Nephron (organoid): Measurements from ENCODE around the gene MLLT1.

Experiments
- H3K27ac Mint-ChIP-seq, 3 experiments: 2 replicates each; pipeline ENCODE4 v1.8.0; 2020; ENCODE audit warnings: mixed read lengths in 3 of 3, mild to moderate bottlenecking in 2 of 3, moderate library complexity in 1 of 3
- H3K27me3 Mint-ChIP-seq: 2 replicates; pipeline ENCODE4 v1.8.0; 2021; ENCODE audit warnings: low read depth, mild to moderate bottlenecking, moderate library complexity, mixed read lengths
- H3K36me3 Mint-ChIP-seq: 2 replicates; pipeline ENCODE4 v1.8.0; 2020; ENCODE audit warnings: low read depth, mixed read lengths
- H3K4me1 Mint-ChIP-seq: 2 replicates; pipeline ENCODE4 v1.8.0; 2020; ENCODE audit warnings: mixed read lengths
- H3K4me3 Mint-ChIP-seq, 3 experiments: 2 replicates each; pipeline ENCODE4 v1.8.0; 2020; ENCODE audit warnings: mild to moderate bottlenecking in 3 of 3, mixed read lengths in 3 of 3, moderate library complexity in 2 of 3
- H3K9me3 Mint-ChIP-seq: 2 replicates; pipeline ENCODE4 v1.8.0; 2020; ENCODE audit warnings: mixed read lengths
- CTCF ChIP-seq, 3 experiments: fragments of 200-600 bp; sonication (generic); IDR thresholded peaks; one replicate each; pipeline ENCODE4 v1.5.0; 2021; ENCODE audit warnings: antibody characterized with exemption in 3 of 3; ENCODE audit not compliant: unreplicated experiment in 3 of 3

The MLLT1 gene

GRCh38 chr19:6278740-6279619 lies 795 bp downstream of the MLLT1 start:
- no peak for TF ChIP-seq CTCF (IDR thresholded peaks at IDR 0.05; ENCODE audit: unreplicated experiment in 3 of 3)
- Mint-ChIP-seq H3K36me3 (peaks cover 9% of the 10 kb centered on the region), H3K27me3 (peaks cover 3% of the 10 kb centered on the region), H3K27ac (peak overlapping the region; percentile 89 to 94 (median 90)), H3K9me3 (peaks cover 6% of the 10 kb centered on the region), H3K4me1 (peaks cover 50% of the 10 kb centered on the region), H3K4me3 (peak overlapping the region; percentile 96 to 99 (median 97))

- peaks cover 59% of the 10 kb centered on the region for H3K4me1 Mint-ChIP-seq
- H3K9me3 Mint-ChIP-seq: peaks cover 6% of the 10 kb centered on the region
- H3K27me3 Mint-ChIP-seq: peaks cover 3% of the 10 kb centered on the region
- peak overlapping the region; percentile 89 to 96 (median 94) for H3K27ac Mint-ChIP-seq
- no peak for TF ChIP-seq CTCF (IDR thresholded peaks at IDR 0.05; ENCODE audit: unreplicated experiment in 3 of 3)
- peak overlapping the region; percentile 96 to 99 (median 97) for H3K4me3 Mint-ChIP-seq
- peaks cover 9% of the 10 kb centered on the region for H3K36me3 Mint-ChIP-seq
Observed at GRCh38 chr19:6278051-6278450, 1.7 kb downstream of the MLLT1 start.

GRCh38 chr19:6276447-6276846 lies 3.3 kb downstream of the MLLT1 start:
- TF ChIP-seq CTCF (IDR thresholded peaks at IDR 0.05; ENCODE audit: unreplicated experiment in 3 of 3): no peak

GRCh38 chr19:6275170-6275744 lies 4.5 kb downstream of the MLLT1 start:
- Mint-ChIP-seq H3K4me3 (peak overlapping the region; percentile 61 to 96 (median 73)), H3K27me3 (peaks cover under 1% of the 10 kb centered on the region), H3K36me3 (peaks cover 19% of the 10 kb centered on the region), H3K27ac (peak overlapping the region; percentile 88 to 96 (median 94)), H3K4me1 (peaks cover 87% of the 10 kb centered on the region), H3K9me3 (no peaks in the 10 kb centered on the region)
- TF ChIP-seq CTCF (IDR thresholded peaks at IDR 0.05; ENCODE audit: unreplicated experiment in 3 of 3): no peak

More at GRCh38 chr19:6276447-6276846, 3.3 kb downstream of the MLLT1 start:
- H3K9me3 Mint-ChIP-seq: no peaks in the 10 kb centered on the region
- H3K27me3 Mint-ChIP-seq: no peaks in the 10 kb centered on the region
- H3K4me3 Mint-ChIP-seq: peak overlapping the region; percentile 77 to 99 (median 96)
- peaks cover 75% of the 10 kb centered on the region for H3K4me1 Mint-ChIP-seq
- peaks cover 10% of the 10 kb centered on the region for H3K36me3 Mint-ChIP-seq
- peak overlapping the region; percentile 89 to 96 (median 94) for H3K27ac Mint-ChIP-seq

- H3K27me3 Mint-ChIP-seq: peaks cover 3% of the 10 kb centered on the region
- TF ChIP-seq CTCF (IDR thresholded peaks at IDR 0.05; ENCODE audit: unreplicated experiment in 3 of 3): no peak
- peaks cover 90% of the 10 kb centered on the region for H3K4me1 Mint-ChIP-seq
- H3K4me3 Mint-ChIP-seq: peak overlapping the region; percentile 73 to 96 (median 76)
- H3K9me3 Mint-ChIP-seq: no peaks in the 10 kb centered on the region
- H3K36me3 Mint-ChIP-seq: peaks cover 24% of the 10 kb centered on the region
- peak overlapping the region; percentile 88 to 94 (median 91) for H3K27ac Mint-ChIP-seq
Observed at GRCh38 chr19:6274756-6275155, 5.0 kb downstream of the MLLT1 start.
